ENCODE results near the gene PRPF38A.

PRPF38A gene

DNA sequence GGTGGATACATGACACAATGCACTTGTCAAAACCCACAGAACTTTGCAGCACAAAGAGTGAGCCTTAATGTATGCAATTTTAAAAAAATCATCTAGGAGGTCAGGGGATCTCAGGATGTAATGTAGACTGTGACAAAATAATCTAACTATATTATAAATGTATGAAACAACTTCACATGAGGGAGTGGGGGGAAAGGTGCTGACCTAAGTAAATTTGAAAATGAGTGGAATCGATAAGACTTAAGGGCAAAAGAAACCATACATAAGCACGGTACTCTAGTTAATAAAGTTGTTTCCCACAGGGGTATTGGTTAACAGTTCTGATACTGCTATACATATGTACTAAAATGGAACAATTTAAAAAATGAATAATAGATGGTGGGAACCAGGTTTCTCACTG lies 64.7 kb downstream of the PRPF38A start:
- no peak for DNase-seq
